ENCODE measurements around the gene KCND2. TPM values are rescaled to one million over a fixed set of nuclear protein-coding genes. Genes with fewer than 3 reads are reported as not detected.

Gene KCND2
- total RNA-seq, 2 experiments from 2014 or later: not detected

- Mint-ChIP-seq H3K36me3 (no peaks in the 10 kb centered on the region), H3K9me3 (no peaks in the 10 kb centered on the region), H3K27ac (no peak overlapping the region), H3K4me1 (no peaks in the 10 kb centered on the region), H3K27me3 (no peaks in the 10 kb centered on the region), H3K4me3 (no peak overlapping the region)
- DNase-seq: no peak
Measured at GRCh38 chr7:120472892-120473291, 199.9 kb downstream of the KCND2 start.

- H3K36me3 Mint-ChIP-seq: no peaks in the 10 kb centered on the region
- H3K4me3 Mint-ChIP-seq: no peak overlapping the region
- no peaks in the 10 kb centered on the region for H3K4me1 Mint-ChIP-seq
Measured at GRCh38 chr7:120473352-120473751, 200.4 kb downstream of the KCND2 start.

GRCh38 chr7:120475994-120476393, 203.0 kb downstream of the KCND2 start:
- Mint-ChIP-seq H3K36me3 (no peaks in the 10 kb centered on the region), H3K4me3 (no peak overlapping the region), H3K9me3 (no peaks in the 10 kb centered on the region), H3K27me3 (no peaks in the 10 kb centered on the region), H3K4me1 (no peaks in the 10 kb centered on the region), H3K27ac (no peak overlapping the region)
- DNase-seq: no peak

More at GRCh38 chr7:120473352-120473751, 200.4 kb downstream of the KCND2 start:
- H3K9me3 Mint-ChIP-seq: no peaks in the 10 kb centered on the region
- no peak for DNase-seq
- H3K27ac Mint-ChIP-seq: no peak overlapping the region
- H3K27me3 Mint-ChIP-seq: no peaks in the 10 kb centered on the region

- no peaks in the 10 kb centered on the region for H3K27me3 Mint-ChIP-seq
- H3K36me3 Mint-ChIP-seq: no peaks in the 10 kb centered on the region
- no peaks in the 10 kb centered on the region for H3K9me3 Mint-ChIP-seq
- no peaks in the 10 kb centered on the region for H3K4me1 Mint-ChIP-seq
- DNase-seq: no peak
- H3K4me3 Mint-ChIP-seq: no peak overlapping the region
- H3K27ac Mint-ChIP-seq: no peak overlapping the region
Measured at GRCh38 chr7:120480472-120480871, 207.5 kb downstream of the KCND2 start.

- H3K36me3 Mint-ChIP-seq: no peaks in the 10 kb centered on the region
- no peaks in the 10 kb centered on the region for H3K9me3 Mint-ChIP-seq
- no peak overlapping the region for H3K27ac Mint-ChIP-seq
- H3K4me1 Mint-ChIP-seq: no peaks in the 10 kb centered on the region
- H3K4me3 Mint-ChIP-seq: no peak overlapping the region
- H3K27me3 Mint-ChIP-seq: no peaks in the 10 kb centered on the region
- DNase-seq: no peak
Measured at GRCh38 chr7:120480930-120481329, 208.0 kb downstream of the KCND2 start.

GRCh38 chr7:120486164-120486563, 213.2 kb downstream of the KCND2 start:
- H3K9me3 Mint-ChIP-seq: no peaks in the 10 kb centered on the region
- H3K4me3 Mint-ChIP-seq: no peak overlapping the region
- H3K27ac Mint-ChIP-seq: no peak overlapping the region
- H3K27me3 Mint-ChIP-seq: no peaks in the 10 kb centered on the region
- DNase-seq: no peak
- no peaks in the 10 kb centered on the region for H3K36me3 Mint-ChIP-seq
- no peaks in the 10 kb centered on the region for H3K4me1 Mint-ChIP-seq

GRCh38 chr7:120502132-120502531, 229.2 kb downstream of the KCND2 start:
- Mint-ChIP-seq H3K4me3 (no peak overlapping the region), H3K36me3 (no peaks in the 10 kb centered on the region), H3K4me1 (no peaks in the 10 kb centered on the region), H3K9me3 (no peaks in the 10 kb centered on the region), H3K27me3 (no peaks in the 10 kb centered on the region), H3K27ac (no peak overlapping the region)
- no peak for DNase-seq

GRCh38 chr7:120502825-120503224, 229.8 kb downstream of the KCND2 start:
- no peaks in the 10 kb centered on the region for H3K9me3 Mint-ChIP-seq
- DNase-seq: no peak
- no peaks in the 10 kb centered on the region for H3K4me1 Mint-ChIP-seq
- H3K4me3 Mint-ChIP-seq: no peak overlapping the region
- H3K27ac Mint-ChIP-seq: no peak overlapping the region
- H3K36me3 Mint-ChIP-seq: no peaks in the 10 kb centered on the region
- H3K27me3 Mint-ChIP-seq: no peaks in the 10 kb centered on the region

- Mint-ChIP-seq H3K4me3 (no peak overlapping the region), H3K36me3 (no peaks in the 10 kb centered on the region), H3K9me3 (no peaks in the 10 kb centered on the region), H3K27ac (no peak overlapping the region), H3K27me3 (no peaks in the 10 kb centered on the region), H3K4me1 (no peaks in the 10 kb centered on the region)
- DNase-seq: no peak
Measured at GRCh38 chr7:120504386-120504785, 231.4 kb downstream of the KCND2 start.

GRCh38 chr7:120505770-120506169, 232.8 kb downstream of the KCND2 start:
- Mint-ChIP-seq H3K27me3 (no peaks in the 10 kb centered on the region), H3K9me3 (no peaks in the 10 kb centered on the region), H3K27ac (no peak overlapping the region), H3K4me3 (no peak overlapping the region), H3K36me3 (no peaks in the 10 kb centered on the region), H3K4me1 (no peaks in the 10 kb centered on the region)
- DNase-seq: no peak

GRCh38 chr7:120512701-120513100, 239.7 kb downstream of the KCND2 start:
- no peaks in the 10 kb centered on the region for H3K4me1 Mint-ChIP-seq
- DNase-seq: no peak
- no peak overlapping the region for H3K27ac Mint-ChIP-seq
- H3K36me3 Mint-ChIP-seq: no peaks in the 10 kb centered on the region
- no peaks in the 10 kb centered on the region for H3K9me3 Mint-ChIP-seq
- no peaks in the 10 kb centered on the region for H3K27me3 Mint-ChIP-seq
- H3K4me3 Mint-ChIP-seq: no peak overlapping the region

GRCh38 chr7:120519224-120519623, 246.2 kb downstream of the KCND2 start:
- no peak for DNase-seq
- no peaks in the 10 kb centered on the region for H3K36me3 Mint-ChIP-seq

GRCh38 chr7:120521761-120522737, 249.1 kb downstream of the KCND2 start:
- Mint-ChIP-seq H3K27ac (no peak overlapping the region), H3K4me3 (no peak overlapping the region), H3K36me3 (no peaks in the 10 kb centered on the region), H3K9me3 (no peaks in the 10 kb centered on the region), H3K27me3 (no peaks in the 10 kb centered on the region), H3K4me1 (no peaks in the 10 kb centered on the region)
- DNase-seq: no peak

More at GRCh38 chr7:120519224-120519623, 246.2 kb downstream of the KCND2 start:
- H3K27me3 Mint-ChIP-seq: no peaks in the 10 kb centered on the region
- no peaks in the 10 kb centered on the region for H3K4me1 Mint-ChIP-seq
- H3K4me3 Mint-ChIP-seq: no peak overlapping the region
- no peak overlapping the region for H3K27ac Mint-ChIP-seq
- H3K9me3 Mint-ChIP-seq: no peaks in the 10 kb centered on the region

- H3K27me3 Mint-ChIP-seq: no peaks in the 10 kb centered on the region
- H3K36me3 Mint-ChIP-seq: no peaks in the 10 kb centered on the region
Measured at GRCh38 chr7:120523985-120524384, 251.0 kb downstream of the KCND2 start.

GRCh38 chr7:120526902-120527509, 254.0 kb downstream of the KCND2 start:
- no peaks in the 10 kb centered on the region for H3K9me3 Mint-ChIP-seq
- no peak overlapping the region for H3K27ac Mint-ChIP-seq
- no peaks in the 10 kb centered on the region for H3K36me3 Mint-ChIP-seq
- no peak overlapping the region for H3K4me3 Mint-ChIP-seq
- no peaks in the 10 kb centered on the region for H3K4me1 Mint-ChIP-seq
- no peaks in the 10 kb centered on the region for H3K27me3 Mint-ChIP-seq
- no peak for DNase-seq

More at GRCh38 chr7:120523985-120524384, 251.0 kb downstream of the KCND2 start:
- H3K4me3 Mint-ChIP-seq: no peak overlapping the region
- no peak overlapping the region for H3K27ac Mint-ChIP-seq
- H3K4me1 Mint-ChIP-seq: no peaks in the 10 kb centered on the region
- no peak for DNase-seq
- H3K9me3 Mint-ChIP-seq: no peaks in the 10 kb centered on the region

Data from activated naive CD8-positive, alpha-beta T cell treated with anti-CD3 and anti-CD28 coated beads for 36 hours (primary cell).